CD4-positive, alpha-beta T cell (primary cell): ENCODE data around the gene TSPAN18. TPM values are rescaled to one million over a fixed set of nuclear protein-coding genes. Genes with fewer than 3 reads are reported as not detected.

Experiments used
- ATAC-seq: fragments of 200-7000 bp; cut with Tn5 transposase; one replicate; pipeline ENCODE4 v1.10.0; 2022; ENCODE audit warnings: mild to moderate bottlenecking; ENCODE audit not compliant: poor library complexity
- CTCF ChIA-PET: fragments of 350-600 bp; sonication (Branson Sonifier 250); formaldehyde crosslinking; loops from one replicate; lab custom pipeline; 2021; ENCODE audit warnings: antibody characterized with exemption, inconsistent platforms; lab: Charles Lee
- POLR2A ChIA-PET: fragments of 350-600 bp; sonication (Branson Sonifier 250); formaldehyde crosslinking; loops from one replicate; lab custom pipeline; 2021; ENCODE audit warnings: antibody characterized with exemption, inconsistent platforms; lab: Charles Lee
- DNase-seq, 14 experiments: peaks; one replicate each; pipeline ENCODE4 v3.0.0-alpha.2; 2013 to 2020; ENCODE audit warnings: mixed read lengths in 2 of 14
- H3K27ac ChIP-seq, 2 donors: one replicate each; pipeline versions ENCODE4 v1.5.1 to v1.7.0; 2013; ENCODE audit warnings: low read length in 2 of 2, low read depth in 1 of 2, mild to moderate bottlenecking in 1 of 2
- H3K27me3 ChIP-seq, 2 experiments: 1 replicate in 1 of 2; 2 replicates in 1 of 2; pipeline versions ENCODE4 v1.6.1 to v1.7.0; 2013; ENCODE audit warnings: low read length in 2 of 2, control low read depth in 1 of 2, mild to moderate bottlenecking in 1 of 2, moderate library complexity in 1 of 2; ENCODE audit not compliant: insufficient read depth in 2 of 2, control insufficient read depth in 1 of 2
- H3K36me3 ChIP-seq: one replicate; pipeline ENCODE4 v1.6.1; 2013; ENCODE audit warnings: low read length, control low read depth; ENCODE audit not compliant: insufficient read depth
- H3K4me1 ChIP-seq: one replicate; pipeline ENCODE4 v1.6.1; 2013; ENCODE audit warnings: low read length, control low read depth; ENCODE audit not compliant: insufficient read depth
- H3K4me3 ChIP-seq: one replicate; pipeline ENCODE4 v1.5.1; 2013; ENCODE audit warnings: mild to moderate bottlenecking, low read length, moderate library complexity
- H3K9me3 ChIP-seq, 2 experiments: 1 replicate in 1 of 2; 2 replicates in 1 of 2; pipeline versions ENCODE4 v1.6.1 to v1.7.0; 2013; ENCODE audit warnings: low read length in 2 of 2, mild to moderate bottlenecking in 2 of 2, control low read depth in 1 of 2, moderate library complexity in 1 of 2; ENCODE audit not compliant: control insufficient read depth in 1 of 2, insufficient read depth in 1 of 2
- H3K27ac Mint-ChIP-seq: one replicate; pipeline ENCODE4 v1.8.0; 2020; ENCODE audit warnings: mixed read lengths
- H3K27me3 Mint-ChIP-seq: one replicate; pipeline ENCODE4 v1.8.0; 2021; ENCODE audit warnings: mixed read lengths
- H3K36me3 Mint-ChIP-seq: one replicate; pipeline ENCODE4 v1.8.0; 2021; ENCODE audit warnings: low read depth, mixed read lengths
- H3K4me1 Mint-ChIP-seq: one replicate; pipeline ENCODE4 v1.8.0; 2021; ENCODE audit warnings: low read depth, mixed read lengths
- H3K4me3 Mint-ChIP-seq: one replicate; pipeline ENCODE4 v1.8.0; 2020; ENCODE audit warnings: mild to moderate bottlenecking, mixed read lengths
- H3K9me3 Mint-ChIP-seq: one replicate; pipeline ENCODE4 v1.8.0; 2020; ENCODE audit warnings: mixed read lengths
- CTCF ChIP-seq: fragments of 200-600 bp; IDR thresholded peaks from one replicate; pipeline ENCODE4 v1.8.0; 2022; ENCODE audit warnings: antibody characterized with exemption, mild to moderate bottlenecking
- intact Hi-C, 2 experiments: fragments of 100-400 bp; cut with DNase I in 1 of 2; cut with micrococcal nuclease in 1 of 2; formaldehyde crosslinking; loops; one replicate each; pipeline versions ENCODE4 v1.15.1 to v1.9.0; 2023 to 2025; cut with DNase I, micrococcal nuclease
- total RNA-seq, 174 experiments: library from RNA in 2 of 174; stranded (reverse) in 2 of 174; gene quantifications; one replicate each; pipeline ENCODE4 v1.2.3 and lab custom pipeline; 2021 to 2026

Gene TSPAN18
- total RNA-seq, 2 experiments from 2014 or later = 23.0 to 25.3 TPM

- POLR2A ChIA-PET = no interaction called here
- peaks cover 16% of the 10 kb centered on the region for H3K4me1 ChIP-seq
- Mint-ChIP-seq H3K27me3 (no peaks in the 10 kb centered on the region), H3K4me3 (no peak overlapping the region), H3K4me1 (peaks cover 13% of the 10 kb centered on the region), H3K36me3 (peaks cover 16% of the 10 kb centered on the region), H3K9me3 (no peaks in the 10 kb centered on the region), H3K27ac (no peak overlapping the region)
- no peaks in the 10 kb centered on the region for H3K27me3 ChIP-seq
- no peak for DNase-seq
- H3K36me3 ChIP-seq = peaks cover 14% of the 10 kb centered on the region
- intact Hi-C loops = no loop called here
- CTCF ChIA-PET = no interaction called here
- no peak overlapping the region for H3K27ac ChIP-seq
- no peak for TF ChIP-seq CTCF
- H3K9me3 ChIP-seq = peaks cover 4 to 11% of the 10 kb centered on the region in 2 experiments
- no peak for ATAC-seq
- no peak overlapping the region for H3K4me3 ChIP-seq
Observed at GRCh38 chr11:44866286-44866685, 139.5 kb downstream of the TSPAN18 start.

- POLR2A ChIA-PET = no interaction called here
- H3K4me1 Mint-ChIP-seq = no peaks in the 10 kb centered on the region
- DNase-seq (no peak), ATAC-seq (no peak)
- Histone ChIP-seq H3K27ac (no peak overlapping the region), H3K4me3 (no peak overlapping the region), H3K27me3 (no peaks in the 10 kb centered on the region), H3K36me3 (peaks cover 14% of the 10 kb centered on the region), H3K9me3 (peaks cover 4 to 11% of the 10 kb centered on the region in 2 experiments), H3K4me1 (no peaks in the 10 kb centered on the region)
- H3K4me3 Mint-ChIP-seq = no peak overlapping the region
- no peak overlapping the region for H3K27ac Mint-ChIP-seq
- intact Hi-C loops = no loop called here
- CTCF ChIA-PET = no interaction called here
- H3K27me3 Mint-ChIP-seq = no peaks in the 10 kb centered on the region
- H3K36me3 Mint-ChIP-seq = peaks cover 16% of the 10 kb centered on the region
- no peaks in the 10 kb centered on the region for H3K9me3 Mint-ChIP-seq
- no peak for TF ChIP-seq CTCF
Observed at GRCh38 chr11:44868021-44868420, 141.3 kb downstream of the TSPAN18 start.

GRCh38 chr11:44868455-44869421 lies 142.0 kb downstream of the TSPAN18 start:
- Histone ChIP-seq H3K36me3 (peaks cover 11% of the 10 kb centered on the region), H3K27ac (no peak overlapping the region), H3K4me3 (no peak overlapping the region), H3K9me3 (peaks cover 4 to 11% of the 10 kb centered on the region in 2 experiments), H3K4me1 (no peaks in the 10 kb centered on the region), H3K27me3 (no peaks in the 10 kb centered on the region)
- H3K4me3 Mint-ChIP-seq = no peak overlapping the region
- TF ChIP-seq CTCF = no peak
- no peaks in the 10 kb centered on the region for H3K4me1 Mint-ChIP-seq
- intact Hi-C loops = no loop called here
- no peak overlapping the region for H3K27ac Mint-ChIP-seq
- ChIA-PET POLR2A (no interaction called here), CTCF (no interaction called here)
- ATAC-seq (no peak), DNase-seq (no peak)
- peaks cover 16% of the 10 kb centered on the region for H3K36me3 Mint-ChIP-seq
- no peaks in the 10 kb centered on the region for H3K27me3 Mint-ChIP-seq
- no peaks in the 10 kb centered on the region for H3K9me3 Mint-ChIP-seq
